GM11168 (cell line): ENCODE results near the gene JMJD1C.

Experiments used
- in situ Hi-C: fragments of 300-500 bp; cut with MboI; formaldehyde crosslinking; loops from one replicate; pipeline ENCODE4 v1.12.0; 2022; ENCODE audit warnings: low sequenced_read_pairs; ENCODE audit not compliant: unreplicated experiment

JMJD1C gene

GRCh38 chr10:63480237-63480636, 14.5 kb upstream of the JMJD1C start:
- in situ Hi-C loops, result no loop called here

DNA sequence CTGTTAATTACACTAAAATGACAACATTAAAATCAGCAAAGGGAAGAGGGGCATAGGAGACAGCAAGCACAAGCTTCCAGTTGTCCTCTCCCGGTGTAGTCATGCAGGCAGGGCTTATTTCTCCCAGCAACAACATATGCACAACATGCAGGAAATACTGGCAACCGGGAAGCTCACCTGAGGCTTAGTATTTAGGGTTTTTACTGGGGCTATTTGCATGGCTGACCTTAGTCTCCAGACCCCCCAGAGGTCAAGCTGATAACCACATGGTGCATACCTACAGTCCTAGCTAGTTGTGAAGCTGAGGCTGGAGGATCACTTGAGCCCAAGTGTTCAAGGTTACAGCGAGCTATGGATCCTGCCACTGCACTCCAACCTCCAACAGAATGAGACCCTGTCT, 12.8 kb upstream of the JMJD1C start:
- in situ Hi-C loops, result no loop called here

- in situ Hi-C loops, result no loop called here
These were observed 12.2 kb upstream of the JMJD1C start for GRCh38 chr10:63477927-63478326.

- in situ Hi-C loops, result no loop called here
These were observed 8.7 kb upstream of the JMJD1C start for GRCh38 chr10:63474488-63474887.

GRCh38 chr10:63470928-63471327, 5.2 kb upstream of the JMJD1C start:
- in situ Hi-C loops, result no loop called here

DNA sequence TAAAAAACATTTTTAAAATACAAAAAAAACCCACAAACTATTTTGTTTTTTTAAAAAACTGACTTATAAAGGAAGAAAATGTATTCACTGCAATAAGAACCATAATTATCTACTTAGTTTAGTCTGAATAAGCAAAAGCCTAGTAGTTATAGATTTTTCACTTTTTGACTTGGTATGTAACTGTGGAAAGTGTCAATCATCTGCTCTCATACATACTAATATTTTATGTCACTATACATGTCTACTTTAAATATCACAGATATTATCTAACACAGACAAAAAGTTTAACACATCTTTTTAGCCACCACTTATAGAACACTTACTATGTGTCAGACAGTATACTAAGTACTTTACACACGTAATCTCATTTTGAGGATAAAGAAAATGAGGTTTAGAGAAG, 3.2 kb upstream of the JMJD1C start:
- in situ Hi-C loops, result loop anchor here (10.0 kb wide), 2 partner anchors 156 to 254 kb away; no protein-coding TSS in a partner anchor

DNA sequence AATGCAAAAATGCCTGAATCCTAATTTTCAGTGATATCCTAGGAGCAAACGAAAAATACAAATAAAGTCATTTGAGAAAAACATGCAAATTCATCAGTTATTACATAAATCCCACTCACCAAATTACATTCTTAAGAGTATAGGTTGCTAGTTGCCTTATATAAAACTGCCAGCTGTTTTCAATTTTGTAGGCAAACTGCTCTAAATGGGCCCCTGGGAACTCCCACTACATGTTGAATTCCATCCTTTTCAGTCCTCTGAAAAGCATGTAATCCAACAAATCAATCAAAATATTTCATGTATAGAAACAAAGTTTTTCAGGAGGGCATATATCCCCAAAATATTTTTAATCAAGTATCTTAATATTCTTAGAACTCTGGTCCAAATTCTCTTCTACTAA, 2.1 kb upstream of the JMJD1C start:
- in situ Hi-C loops, result loop anchor here (10.0 kb wide), 2 partner anchors 157 to 253 kb away; no protein-coding TSS in a partner anchor

- in situ Hi-C loops, result loop anchor here (10.0 kb wide), 2 partner anchors 158 to 252 kb away; no protein-coding TSS in a partner anchor
These were observed 563 bp upstream of the JMJD1C start for GRCh38 chr10:63466144-63466935.

GRCh38 chr10:63464402-63465292, 1.1 kb downstream of the JMJD1C start:
- in situ Hi-C loops, result loop anchor here (10.0 kb wide), 2 partner anchors 160 to 250 kb away; no protein-coding TSS in a partner anchor

GRCh38 chr10:63462442-63462841, 3.3 kb downstream of the JMJD1C start:
- in situ Hi-C loops, result loop anchor here (10.0 kb wide), 2 partner anchors 162 to 248 kb away; no protein-coding TSS in a partner anchor

DNA sequence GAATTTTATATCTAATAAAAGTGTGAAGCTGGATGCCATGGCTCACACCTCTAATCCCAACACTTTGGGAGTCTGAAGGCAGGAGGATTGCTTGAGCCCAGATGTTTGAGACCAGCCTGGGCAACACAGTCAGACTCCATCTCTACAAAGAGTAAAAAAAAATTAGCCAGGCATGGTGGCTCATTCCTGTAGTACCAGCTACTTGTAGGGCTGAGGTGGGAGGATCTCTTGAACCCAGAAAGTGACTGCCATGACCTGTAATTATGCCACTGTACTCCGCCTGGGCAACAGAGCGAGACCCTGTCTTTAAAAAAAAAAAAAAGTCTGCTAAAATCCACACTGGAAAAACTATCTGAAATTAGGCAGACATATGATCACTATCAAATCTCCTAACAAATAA, 7.6 kb downstream of the JMJD1C start:
- in situ Hi-C loops, result no loop called here

GRCh38 chr10:63457594-63457993, 8.2 kb downstream of the JMJD1C start:
- in situ Hi-C loops, result no loop called here

DNA sequence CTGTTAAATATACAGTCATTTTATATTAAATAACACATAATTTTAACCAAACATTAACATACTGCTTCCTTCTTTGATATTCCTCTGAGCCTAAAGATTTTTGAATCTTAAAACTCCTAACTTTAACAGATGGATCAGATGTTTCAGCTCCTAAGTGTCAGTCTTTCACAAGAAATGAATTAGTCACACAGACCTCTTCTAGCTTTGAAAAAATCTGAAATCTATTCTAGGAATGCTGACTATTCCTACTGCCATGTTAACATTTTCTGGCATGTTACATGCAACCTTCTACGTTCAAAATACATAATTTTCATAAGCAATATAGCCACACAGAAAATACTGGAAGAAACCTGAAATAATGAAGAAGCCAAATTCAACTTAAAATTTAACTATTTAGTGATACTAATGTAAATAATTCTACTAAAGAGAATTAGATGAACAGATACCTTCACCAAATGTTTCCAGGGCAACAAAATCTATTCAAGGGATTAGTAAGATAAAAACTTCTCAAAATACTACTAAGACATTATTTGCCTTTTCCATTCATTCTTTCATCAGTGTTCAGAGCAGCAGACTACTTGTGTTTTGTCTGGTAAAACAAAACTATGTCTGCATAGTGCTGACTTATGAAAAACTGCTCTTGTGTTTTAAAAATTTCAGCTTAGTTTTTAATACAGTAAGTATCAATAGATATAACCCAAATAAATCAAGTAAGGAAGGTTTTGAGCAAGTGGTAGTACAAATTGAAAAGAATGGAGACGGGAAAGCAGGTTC, 9.2 kb downstream of the JMJD1C start:
- in situ Hi-C loops, result no loop called here

GRCh38 chr10:63455507-63455906, 10.3 kb downstream of the JMJD1C start:
- in situ Hi-C loops, result no loop called here

DNA sequence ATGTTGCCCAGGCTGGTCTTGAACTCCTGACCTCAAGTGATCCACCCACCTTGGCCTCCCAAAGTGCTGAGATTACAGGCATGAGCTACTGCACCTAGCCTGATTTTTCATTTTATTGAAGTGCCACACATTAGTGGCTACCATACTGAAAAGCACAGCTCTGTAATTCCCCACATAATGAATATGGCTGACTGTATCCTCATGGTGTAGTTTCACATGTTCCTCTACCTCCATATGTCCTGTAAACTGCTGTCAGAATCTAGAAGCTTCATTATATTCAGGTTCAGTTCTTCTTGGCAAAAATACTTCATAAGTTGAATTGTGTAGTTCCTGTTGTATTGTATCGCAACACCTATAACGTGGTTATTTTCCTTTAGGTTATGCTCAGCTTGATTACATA, 11.1 kb downstream of the JMJD1C start:
- in situ Hi-C loops, result no loop called here

GRCh38 chr10:63452524-63452923, 13.3 kb downstream of the JMJD1C start:
- in situ Hi-C loops, result no loop called here

DNA sequence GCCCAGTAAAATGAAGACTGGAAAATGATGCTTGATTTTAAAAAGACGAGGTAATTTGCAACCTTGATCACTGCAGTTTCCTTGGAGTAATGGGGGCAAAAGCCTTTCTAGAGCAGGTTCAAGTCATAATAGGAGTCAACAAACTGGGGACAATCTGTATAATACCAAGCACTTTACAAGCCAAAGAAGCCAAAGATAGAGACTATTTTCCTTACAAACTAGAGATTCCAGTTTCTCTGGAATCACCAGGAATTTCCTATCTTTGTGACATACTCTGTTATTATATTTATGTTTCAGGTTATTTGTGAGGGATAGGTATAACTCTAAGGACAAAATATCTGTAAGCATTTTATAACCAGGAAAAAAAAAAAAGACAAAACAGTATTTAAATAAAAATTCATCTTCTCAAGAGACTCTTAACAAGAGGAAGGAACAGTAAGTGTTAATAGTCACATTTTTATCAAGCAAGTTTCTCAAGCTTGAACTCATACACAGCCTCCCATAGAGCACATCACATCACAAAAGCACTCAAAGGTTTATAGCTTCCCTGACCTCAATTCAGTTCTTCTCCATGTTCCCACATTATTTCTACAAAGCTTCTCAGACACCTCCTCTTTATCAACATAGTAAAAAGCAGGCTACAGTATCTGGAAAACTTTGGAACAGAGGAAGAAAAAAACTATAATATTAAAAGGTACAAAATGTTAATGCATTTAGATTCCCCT, 18.9 kb downstream of the JMJD1C start:
- in situ Hi-C loops, result no loop called here

DNA sequence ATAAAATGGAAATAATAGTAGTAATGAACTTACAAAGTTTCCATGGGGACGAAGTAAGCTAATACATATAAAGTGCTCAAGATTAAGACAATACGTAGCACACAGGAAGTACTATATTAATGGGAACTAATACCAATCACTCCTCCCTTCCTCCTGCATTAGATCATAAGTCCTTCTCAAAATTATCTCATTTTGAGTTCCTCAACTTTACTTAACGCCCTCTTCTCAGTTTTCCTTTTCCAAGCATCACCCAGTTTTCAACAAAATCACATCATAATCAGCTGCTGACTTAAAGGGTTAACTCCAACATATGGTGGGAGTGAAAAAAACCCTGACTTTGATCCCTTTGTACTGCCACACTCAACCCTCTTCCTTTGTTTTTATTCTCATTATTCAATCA, 24.4 kb downstream of the JMJD1C start:
- in situ Hi-C loops, result no loop called here

DNA sequence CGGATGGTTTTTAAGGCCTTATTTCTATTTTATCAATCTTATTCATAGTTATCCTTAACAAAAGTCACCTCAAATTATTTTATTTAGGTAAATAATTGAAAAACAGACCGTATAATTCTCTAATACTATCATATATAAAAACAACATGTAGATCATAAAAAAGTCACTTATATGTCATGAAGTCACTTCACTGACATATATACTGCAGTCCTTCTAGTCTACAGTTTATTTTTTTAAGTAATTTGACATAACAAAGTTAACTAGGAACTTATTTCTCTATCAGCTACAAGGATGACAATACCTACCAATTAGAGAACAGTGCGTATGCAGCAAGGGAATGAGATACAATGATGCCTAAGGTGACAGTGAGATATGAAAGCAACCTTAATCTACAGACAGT, 26.2 kb downstream of the JMJD1C start:
- in situ Hi-C loops, result no loop called here
